DOHH2 (cell line): ENCODE results near the gene PAK5.

Experiments used
- H3F3A ChIP-seq: fragments of 200-600 bp; sonication (generic), shearing (Covaris generic); 2 replicates; pipeline ENCODE4 v1.6.0; 2016; ENCODE audit warnings: antibody characterized with exemption, mild to moderate bottlenecking; ENCODE audit not compliant: control insufficient read depth, insufficient read depth
- H3K27ac ChIP-seq: fragments of 200-600 bp; sonication (generic); 2 replicates; pipeline ENCODE4 v1.5.1; 2014; ENCODE audit warnings: low read depth, mild to moderate bottlenecking, low read length, moderate library complexity
- H3K27me3 ChIP-seq: fragments of 200-600 bp; sonication (generic); 2 replicates; pipeline ENCODE4 v1.6.1; 2014; ENCODE audit warnings: mild to moderate bottlenecking, low read length, mixed read lengths; ENCODE audit not compliant: control insufficient read depth
- H3K36me3 ChIP-seq: fragments of 200-600 bp; sonication (generic); 2 replicates; pipeline ENCODE4 v1.6.1; 2014; ENCODE audit warnings: mild to moderate bottlenecking, low read length, moderate library complexity, mixed read lengths; ENCODE audit not compliant: control insufficient read depth
- H3K4me1 ChIP-seq: fragments of 200-600 bp; sonication (generic); 2 replicates; pipeline ENCODE4 v1.6.1; 2014; ENCODE audit warnings: mild to moderate bottlenecking, low read length, mixed read lengths; ENCODE audit not compliant: control insufficient read depth
- H3K4me2 ChIP-seq: fragments of 200-600 bp; sonication (generic); 2 replicates; pipeline ENCODE4 v1.6.0; 2014; ENCODE audit warnings: mild to moderate bottlenecking, low read length, moderate library complexity
- H3K4me3 ChIP-seq: fragments of 200-600 bp; sonication (generic); 2 replicates; pipeline ENCODE4 v1.5.1; 2014; ENCODE audit warnings: mild to moderate bottlenecking, low read length, mixed read lengths
- H3K79me2 ChIP-seq: fragments of 200-600 bp; sonication (generic); 2 replicates; pipeline ENCODE4 v1.6.1; 2014; ENCODE audit warnings: mild to moderate bottlenecking, low read length, mixed read lengths; ENCODE audit not compliant: control insufficient read depth
- H3K9me2 ChIP-seq: fragments of 200-600 bp; sonication (generic); replicated peaks from 2 replicates; pipeline ENCODE4 v1.6.1; 2014; ENCODE audit warnings: mild to moderate bottlenecking, low read length, mixed read lengths; ENCODE audit not compliant: control insufficient read depth
- H3K9me3 ChIP-seq: fragments of 200-600 bp; sonication (generic); 2 replicates; pipeline ENCODE4 v1.6.1; 2014; ENCODE audit warnings: antibody characterized with exemption, low read length, mixed read lengths; ENCODE audit not compliant: control insufficient read depth, insufficient read depth
- H4K20me1 ChIP-seq: fragments of 200-600 bp; sonication (generic); 2 replicates; pipeline ENCODE4 v1.6.0; 2014; ENCODE audit warnings: low read depth, mild to moderate bottlenecking, antibody characterized with exemption, low read length, moderate library complexity; ENCODE audit not compliant: control insufficient read depth, insufficient read depth
- CTCF ChIP-seq: fragments of 200-600 bp; sonication (generic); IDR thresholded peaks from one replicate; pipeline ENCODE4 v1.5.1; 2014; ENCODE audit warnings: antibody characterized with exemption, mild to moderate bottlenecking, low read depth, low read length; ENCODE audit not compliant: poor library complexity, severe bottlenecking
- EZH2phosphoT487 ChIP-seq: fragments of 200-600 bp; sonication (generic); IDR thresholded peaks from 2 replicates; pipeline ENCODE4 v1.6.1; 2017; ENCODE audit warnings: borderline replicate concordance, mild to moderate bottlenecking, antibody characterized with exemption, low read length, moderate library complexity, mixed read lengths

PAK5 gene

GRCh38 chr20:9509246-9509645, 329.6 kb downstream of the PAK5 start:
- peaks cover 9% of the 10 kb centered on the region for H3K27me3 ChIP-seq
- TF ChIP-seq CTCF (no peak), EZH2phosphoT487 (no peak)
- no peaks in the 10 kb centered on the region for H4K20me1 ChIP-seq
- H3K4me3 ChIP-seq = no peak overlapping the region
- no peak overlapping the region for H3K4me2 ChIP-seq
- no peaks in the 10 kb centered on the region for H3K4me1 ChIP-seq
- H3F3A ChIP-seq = no peaks in the 10 kb centered on the region
- no peaks in the 10 kb centered on the region for H3K36me3 ChIP-seq
- no peaks in the 10 kb centered on the region for H3K9me3 ChIP-seq
- H3K79me2 ChIP-seq = no peaks in the 10 kb centered on the region
- H3K9me2 ChIP-seq = no peaks in the 10 kb centered on the region
- no peak overlapping the region for H3K27ac ChIP-seq

- Histone ChIP-seq H3K79me2 (no peaks in the 10 kb centered on the region), H3K4me2 (no peak overlapping the region), H3K27ac (no peak overlapping the region), H3K9me3 (no peaks in the 10 kb centered on the region), H3K36me3 (no peaks in the 10 kb centered on the region), H4K20me1 (no peaks in the 10 kb centered on the region), H3K4me3 (no peak overlapping the region), H3K9me2 (no peaks in the 10 kb centered on the region), H3F3A (no peaks in the 10 kb centered on the region), H3K4me1 (no peaks in the 10 kb centered on the region), H3K27me3 (peaks cover 4% of the 10 kb centered on the region)
- TF ChIP-seq EZH2phosphoT487 (no peak), CTCF (no peak)
Observed at GRCh38 chr20:9508696-9509178, 330.1 kb downstream of the PAK5 start.

- TF ChIP-seq CTCF = no peak
- TF ChIP-seq EZH2phosphoT487 = no peak
- no peaks in the 10 kb centered on the region for H3K79me2 ChIP-seq
- H3K36me3 ChIP-seq = no peaks in the 10 kb centered on the region
- H3K9me2 ChIP-seq = no peaks in the 10 kb centered on the region
- no peaks in the 10 kb centered on the region for H3K4me1 ChIP-seq
- H3K9me3 ChIP-seq = no peaks in the 10 kb centered on the region
- no peak overlapping the region for H3K4me2 ChIP-seq
- no peak overlapping the region for H3K27ac ChIP-seq
- H3F3A ChIP-seq = no peaks in the 10 kb centered on the region
- H3K4me3 ChIP-seq = no peak overlapping the region
- peaks cover 2% of the 10 kb centered on the region; the same call in 1 of the 2 replicates for H3K27me3 ChIP-seq
- no peaks in the 10 kb centered on the region for H4K20me1 ChIP-seq
Observed at GRCh38 chr20:9508240-9508661, 330.6 kb downstream of the PAK5 start.
